ENCODE data around the gene SPAG5.

Gene SPAG5, protein sequence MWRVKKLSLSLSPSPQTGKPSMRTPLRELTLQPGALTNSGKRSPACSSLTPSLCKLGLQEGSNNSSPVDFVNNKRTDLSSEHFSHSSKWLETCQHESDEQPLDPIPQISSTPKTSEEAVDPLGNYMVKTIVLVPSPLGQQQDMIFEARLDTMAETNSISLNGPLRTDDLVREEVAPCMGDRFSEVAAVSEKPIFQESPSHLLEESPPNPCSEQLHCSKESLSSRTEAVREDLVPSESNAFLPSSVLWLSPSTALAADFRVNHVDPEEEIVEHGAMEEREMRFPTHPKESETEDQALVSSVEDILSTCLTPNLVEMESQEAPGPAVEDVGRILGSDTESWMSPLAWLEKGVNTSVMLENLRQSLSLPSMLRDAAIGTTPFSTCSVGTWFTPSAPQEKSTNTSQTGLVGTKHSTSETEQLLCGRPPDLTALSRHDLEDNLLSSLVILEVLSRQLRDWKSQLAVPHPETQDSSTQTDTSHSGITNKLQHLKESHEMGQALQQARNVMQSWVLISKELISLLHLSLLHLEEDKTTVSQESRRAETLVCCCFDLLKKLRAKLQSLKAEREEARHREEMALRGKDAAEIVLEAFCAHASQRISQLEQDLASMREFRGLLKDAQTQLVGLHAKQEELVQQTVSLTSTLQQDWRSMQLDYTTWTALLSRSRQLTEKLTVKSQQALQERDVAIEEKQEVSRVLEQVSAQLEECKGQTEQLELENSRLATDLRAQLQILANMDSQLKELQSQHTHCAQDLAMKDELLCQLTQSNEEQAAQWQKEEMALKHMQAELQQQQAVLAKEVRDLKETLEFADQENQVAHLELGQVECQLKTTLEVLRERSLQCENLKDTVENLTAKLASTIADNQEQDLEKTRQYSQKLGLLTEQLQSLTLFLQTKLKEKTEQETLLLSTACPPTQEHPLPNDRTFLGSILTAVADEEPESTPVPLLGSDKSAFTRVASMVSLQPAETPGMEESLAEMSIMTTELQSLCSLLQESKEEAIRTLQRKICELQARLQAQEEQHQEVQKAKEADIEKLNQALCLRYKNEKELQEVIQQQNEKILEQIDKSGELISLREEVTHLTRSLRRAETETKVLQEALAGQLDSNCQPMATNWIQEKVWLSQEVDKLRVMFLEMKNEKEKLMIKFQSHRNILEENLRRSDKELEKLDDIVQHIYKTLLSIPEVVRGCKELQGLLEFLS
- 34.3 reads per million, percentile 59 among the genes with 10 or more reads in this experiment for total RNA-seq

DNA sequence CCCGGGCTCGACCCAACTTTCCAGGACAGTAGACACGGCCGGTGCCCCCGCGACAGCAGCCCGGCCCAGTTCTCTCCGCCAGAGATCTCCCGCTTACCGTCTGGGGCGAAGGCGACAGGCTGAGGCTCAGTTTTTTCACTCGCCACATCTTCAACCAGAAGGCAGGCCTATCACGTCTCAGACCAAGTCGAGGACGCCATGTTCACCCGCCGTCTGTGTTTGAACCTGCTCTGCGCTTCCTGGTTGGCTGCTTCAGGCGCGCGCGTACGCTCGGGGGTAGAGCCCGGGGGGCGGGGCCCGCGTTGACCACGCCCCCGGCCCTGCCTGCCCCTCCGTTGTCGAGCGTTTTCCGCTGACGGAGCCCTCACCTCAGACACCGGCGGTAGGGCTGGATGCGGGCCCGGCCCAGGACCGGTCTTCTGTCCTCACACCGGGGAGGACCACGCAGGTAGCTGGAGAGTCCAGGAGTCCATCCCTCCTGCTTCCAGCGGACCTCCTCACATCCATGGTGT lies at the start of gene SPAG5:
Gene SPAG5, minus strand, starts transcription at position 227 of the 512 bp plus-strand sequence. Its CDS starts 79 bp downstream, at position 148.
- DNase-seq: peak; percentile 92

DNA sequence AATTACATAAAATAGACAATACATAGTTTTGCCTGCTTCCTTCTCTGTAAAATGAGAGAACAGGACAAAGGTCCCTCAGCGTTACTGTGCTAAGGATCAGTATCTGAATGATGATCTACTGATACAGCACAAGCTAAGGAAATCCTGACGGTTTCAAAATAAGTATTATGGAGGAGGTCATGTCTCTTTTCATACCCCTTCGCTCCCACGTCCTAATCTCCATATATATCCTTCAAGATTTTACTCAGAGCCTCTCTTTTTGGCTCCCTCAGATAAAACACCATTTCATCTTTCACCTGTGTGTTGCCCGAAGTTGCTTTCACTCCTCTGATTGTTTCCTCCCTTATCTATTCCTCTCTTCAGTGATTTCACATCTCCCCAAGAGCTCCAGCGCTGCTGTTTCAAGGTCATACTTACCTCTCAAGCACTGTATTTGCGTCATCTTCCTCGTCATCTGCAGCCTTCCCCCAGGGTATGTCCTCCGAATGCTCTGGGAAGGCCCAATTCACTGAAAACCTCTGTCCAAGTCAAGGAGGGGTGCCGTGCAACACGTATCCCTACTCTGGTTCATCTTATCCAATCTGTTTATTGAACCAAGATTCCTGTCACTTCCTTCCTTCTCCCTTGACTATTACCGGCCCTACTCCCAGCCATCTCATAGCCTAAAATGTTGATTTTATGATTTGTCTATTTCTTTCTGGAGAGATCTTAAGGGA lies 47.4 kb upstream of the SPAG5 start:
- no peak for DNase-seq

DNA sequence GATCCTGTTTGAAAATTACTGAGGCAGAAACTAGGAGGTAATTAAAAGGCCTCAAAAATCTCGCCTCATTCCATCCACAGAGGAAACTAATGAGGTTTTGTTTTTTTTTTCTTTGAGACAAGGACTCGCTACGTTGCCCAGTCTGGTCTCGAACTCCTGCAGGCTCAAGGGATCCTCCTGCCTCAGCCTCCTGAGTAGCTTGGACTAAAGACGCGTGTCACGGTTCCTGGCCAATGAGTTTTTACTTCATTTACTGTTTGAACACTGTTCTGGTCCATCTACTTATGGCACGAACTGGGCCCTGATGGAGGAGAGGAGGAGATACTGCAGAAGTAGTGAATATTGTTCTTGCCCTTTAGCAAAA lies 46.7 kb upstream of the SPAG5 start:
- DNase-seq: no peak

- DNase-seq: peak; percentile 93
Observed at GRCh38 chr17:28644787-28645575, 46.2 kb upstream of the SPAG5 start, which contains the start of gene BLTP2. Gene BLTP2 (minus strand): TSS chr17:28645158. CDS start chr17:28645056, 102 bp downstream.

GRCh38 chr17:28643983-28644786 lies 45.4 kb upstream of the SPAG5 start:
- no peak for DNase-seq

- DNase-seq: no peak
Observed at GRCh38 chr17:28641579-28641978, 42.8 kb upstream of the SPAG5 start.

- no peak for DNase-seq
Observed at GRCh38 chr17:28635506-28635905, 36.7 kb upstream of the SPAG5 start.

GRCh38 chr17:28634206-28634865 lies 35.5 kb upstream of the SPAG5 start:
- no peak for DNase-seq

DNA sequence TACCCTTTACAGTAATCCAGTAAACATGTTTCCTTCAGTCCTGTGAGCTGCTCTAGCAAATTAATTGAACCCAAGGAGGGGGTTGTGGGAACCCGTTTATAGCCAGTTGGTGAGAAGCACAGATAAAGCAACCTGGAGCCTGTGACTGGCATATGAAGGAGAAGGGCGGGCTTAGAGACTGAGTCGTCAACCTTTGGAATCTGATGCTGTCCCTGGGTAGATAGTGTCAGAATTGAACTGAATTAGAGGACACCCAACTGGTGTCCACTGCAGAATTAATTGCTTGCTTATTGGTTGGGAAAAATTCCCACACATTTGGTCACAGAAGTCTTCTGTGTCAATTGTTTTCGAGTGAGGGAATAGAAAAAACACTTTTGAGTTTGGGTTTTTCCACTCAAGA lies 28.0 kb upstream of the SPAG5 start:
- no peak for DNase-seq

DNA sequence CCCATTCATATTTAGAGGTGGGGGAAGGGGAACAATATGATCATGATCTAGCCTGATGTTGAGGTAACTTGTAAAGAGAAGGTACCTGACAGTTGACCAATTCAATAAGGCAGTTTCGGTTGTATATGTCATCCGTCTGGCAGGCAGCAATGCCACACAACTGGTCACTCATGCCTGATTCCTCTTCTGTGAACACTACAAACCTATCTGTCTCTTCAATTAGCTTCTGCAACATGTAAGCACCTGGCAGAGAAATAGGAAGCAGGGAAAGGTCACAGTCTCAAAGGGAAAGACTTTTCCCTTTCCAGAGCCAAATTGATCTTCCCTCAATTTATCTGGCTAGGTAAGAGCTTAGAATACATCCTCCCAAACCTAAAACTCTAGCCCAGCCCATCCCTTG lies 25.3 kb upstream of the SPAG5 start:
- DNase-seq: no peak

DNA sequence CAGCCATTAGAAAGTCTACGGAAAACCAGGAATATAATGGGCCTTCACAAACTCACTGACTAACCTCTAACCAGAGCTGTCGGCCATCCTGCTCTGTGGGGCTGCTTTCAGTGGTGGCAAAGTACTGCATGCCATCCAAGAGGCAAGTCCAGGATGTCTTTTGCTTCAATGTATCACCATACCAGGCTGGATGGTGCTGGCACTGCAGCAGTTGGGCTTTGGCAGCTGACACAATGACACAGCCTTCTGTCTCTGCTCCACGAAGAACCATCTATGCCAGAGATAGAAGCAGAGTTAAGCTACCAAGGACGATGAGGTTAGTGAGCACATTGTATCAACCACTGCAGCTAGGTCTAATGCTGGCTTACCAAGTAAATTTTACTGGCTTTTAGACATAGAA lies 24.9 kb upstream of the SPAG5 start:
- no peak for DNase-seq

- DNase-seq: no peak
Observed at GRCh38 chr17:28622186-28622585, 23.4 kb upstream of the SPAG5 start.

GRCh38 chr17:28620010-28620409 lies 21.2 kb upstream of the SPAG5 start:
- DNase-seq: no peak

DNA sequence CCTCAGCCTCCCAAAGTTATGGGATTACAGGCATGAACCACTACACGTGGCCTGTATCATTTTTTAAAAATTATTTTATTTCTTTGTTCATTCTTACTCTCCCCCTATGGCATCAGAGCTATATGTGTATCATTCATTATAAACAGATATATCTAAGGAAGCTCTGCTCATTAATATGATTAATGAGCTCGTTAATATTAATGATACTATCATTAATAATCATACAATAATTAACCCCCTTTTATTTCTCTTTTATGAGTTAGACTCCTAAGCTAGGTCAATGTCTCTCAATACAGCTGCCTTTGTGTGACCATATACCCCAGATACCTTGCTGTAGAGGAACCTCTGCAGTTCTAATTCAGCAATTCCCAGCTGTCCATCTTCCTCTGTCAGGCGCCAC lies 19.6 kb upstream of the SPAG5 start:
- DNase-seq: no peak

GRCh38 chr17:28616281-28616680 lies 17.5 kb upstream of the SPAG5 start:
- DNase-seq: no peak

DNA sequence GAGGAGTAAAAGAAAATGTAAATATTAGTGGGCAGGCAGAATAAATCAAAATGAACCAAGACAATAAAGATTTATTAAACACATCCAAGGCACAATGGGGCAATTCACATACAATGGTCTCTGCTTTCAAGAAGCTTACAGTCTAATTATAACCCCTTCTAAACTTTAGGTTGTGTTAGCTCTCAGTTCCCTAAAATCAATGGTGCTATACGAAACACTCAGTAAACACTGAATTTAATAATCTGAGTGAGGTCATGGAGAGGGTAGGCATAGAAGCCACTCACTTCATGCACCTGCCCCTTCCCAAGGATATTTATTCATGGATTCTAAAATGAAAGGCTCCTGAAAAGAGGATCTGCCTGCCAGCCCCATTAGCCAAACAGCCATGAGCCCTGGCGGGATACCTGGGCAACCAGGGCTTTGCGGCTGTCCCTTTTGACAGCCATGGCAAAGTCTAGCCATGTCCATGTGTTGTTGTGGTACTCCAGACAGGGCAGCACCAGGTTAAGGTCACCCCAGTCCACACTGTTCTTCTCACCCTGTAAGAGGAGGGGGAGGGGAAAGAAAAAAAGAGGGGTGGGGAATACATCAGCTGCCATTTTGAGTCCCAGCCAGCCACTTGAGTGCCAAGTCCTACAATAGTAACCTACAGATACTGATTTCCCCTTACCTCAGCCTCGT lies 16.6 kb upstream of the SPAG5 start:
- no peak for DNase-seq

DNA sequence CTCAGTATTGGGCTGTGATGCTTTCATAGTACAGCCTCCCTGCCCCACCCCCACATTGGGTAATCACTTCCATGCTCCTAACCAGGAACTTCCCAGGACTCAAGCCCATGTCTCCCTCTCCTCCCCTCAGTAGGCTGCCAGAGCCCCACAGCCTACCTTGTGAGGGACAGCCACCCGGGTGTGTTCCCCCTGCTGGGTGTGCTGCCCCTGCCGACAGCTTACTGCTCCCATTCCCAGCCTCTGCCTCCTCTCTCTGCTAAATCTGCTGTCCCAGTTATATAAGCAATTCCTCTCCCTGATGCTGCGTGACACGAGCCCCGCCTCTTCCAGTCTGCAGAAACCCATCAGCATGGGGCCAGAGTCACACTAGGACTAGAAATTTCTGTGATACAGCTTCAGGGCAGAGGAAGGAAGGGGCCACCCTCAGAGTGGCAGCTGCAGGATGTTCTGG lies 15.1 kb upstream of the SPAG5 start, which contains the start of gene RSKR:
Gene RSKR, minus strand, starts transcription at position 255 of the 451 bp plus-strand sequence. Its CDS starts 24 bp downstream, at position 231.
- no peak for DNase-seq

- peak; percentile 29 for DNase-seq
Observed at GRCh38 chr17:28612936-28613872, 14.4 kb upstream of the SPAG5 start.
